ENCODE results near the gene VSIG10.

The VSIG10 gene

DNA sequence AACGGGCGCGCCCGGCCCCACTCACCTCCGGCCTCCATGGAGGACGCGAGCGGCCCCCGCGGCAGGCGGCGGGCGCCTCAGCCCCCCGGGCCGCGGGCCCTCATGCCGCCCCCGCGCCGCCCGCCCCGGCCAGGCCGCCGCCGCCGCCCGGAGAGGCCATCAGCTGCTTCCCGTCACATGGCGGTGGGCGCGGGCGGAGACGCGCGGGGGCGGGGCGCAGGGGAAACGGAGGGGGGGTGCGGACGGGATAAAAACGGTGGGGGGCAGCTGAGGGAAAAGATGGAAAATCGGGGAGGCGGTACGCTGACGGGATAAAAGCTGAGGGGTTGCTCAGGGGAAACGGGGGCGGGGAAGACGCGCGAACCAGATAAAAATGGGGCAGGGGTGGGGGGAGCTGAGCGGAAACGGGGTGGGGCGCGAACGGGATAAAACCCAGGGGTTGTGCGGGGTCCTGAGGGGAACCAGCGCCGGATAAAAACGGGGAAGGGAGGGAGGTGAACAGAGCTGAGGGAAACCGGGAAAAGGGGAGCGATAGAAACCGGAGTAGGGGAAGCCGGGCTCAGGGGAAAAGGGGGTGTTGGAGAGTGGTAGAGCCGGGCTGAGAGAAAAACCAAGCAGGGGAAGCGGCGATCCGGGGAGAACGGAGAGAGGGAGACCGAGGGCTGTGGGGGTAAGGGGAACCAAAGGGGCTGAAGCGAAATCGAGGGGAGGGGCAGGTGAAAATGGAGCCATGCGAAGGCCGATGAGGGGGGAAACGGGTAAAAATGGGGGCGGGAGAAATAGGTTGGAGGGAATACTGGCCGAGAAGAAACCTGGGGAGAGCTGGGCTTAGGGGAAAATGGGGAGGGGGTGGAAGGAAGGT lies 42.6 kb downstream of the VSIG10 start, which contains the start of gene WSB2:
Gene WSB2 (minus strand): TSS at position 169 of the 862 bp plus-strand sequence. CDS start 131 bp downstream, at position 38.
- peak; percentile 68 for DNase-seq

DNA sequence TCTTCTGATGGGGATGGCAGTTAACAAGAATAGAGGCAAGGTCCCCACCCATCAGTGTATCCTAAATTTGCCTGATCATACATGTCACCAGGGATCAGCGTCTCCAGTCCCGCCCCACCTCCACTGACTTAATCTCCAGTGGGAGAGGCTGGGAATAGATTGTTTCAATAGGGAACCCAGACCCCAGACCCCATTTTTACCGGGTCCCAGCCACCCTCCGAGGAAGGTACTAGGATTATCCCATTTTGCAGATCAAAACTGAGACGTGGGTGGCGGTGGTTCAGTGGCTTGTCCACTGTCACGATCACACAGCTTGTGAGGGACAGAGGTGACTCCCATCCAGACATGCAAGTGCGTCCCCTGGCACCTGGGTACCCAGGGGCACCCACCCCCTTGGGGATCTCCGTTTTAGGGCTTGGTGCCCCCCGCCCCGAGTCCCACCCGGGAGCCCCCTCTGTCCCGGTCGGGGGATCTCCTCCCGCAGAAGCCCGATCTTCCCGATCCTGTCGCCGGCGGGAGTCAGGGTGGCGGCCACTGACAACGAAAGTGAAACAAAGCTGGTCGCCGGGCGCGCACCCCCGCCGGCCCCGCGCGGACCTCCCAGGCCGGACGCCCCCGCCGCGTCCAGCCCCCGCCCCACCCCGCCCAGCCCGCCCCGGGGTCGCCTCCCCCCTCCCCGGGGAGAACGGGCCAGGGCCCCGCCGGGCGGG lies 43.4 kb downstream of the VSIG10 start:
- DNase-seq: peak; percentile 65

DNA sequence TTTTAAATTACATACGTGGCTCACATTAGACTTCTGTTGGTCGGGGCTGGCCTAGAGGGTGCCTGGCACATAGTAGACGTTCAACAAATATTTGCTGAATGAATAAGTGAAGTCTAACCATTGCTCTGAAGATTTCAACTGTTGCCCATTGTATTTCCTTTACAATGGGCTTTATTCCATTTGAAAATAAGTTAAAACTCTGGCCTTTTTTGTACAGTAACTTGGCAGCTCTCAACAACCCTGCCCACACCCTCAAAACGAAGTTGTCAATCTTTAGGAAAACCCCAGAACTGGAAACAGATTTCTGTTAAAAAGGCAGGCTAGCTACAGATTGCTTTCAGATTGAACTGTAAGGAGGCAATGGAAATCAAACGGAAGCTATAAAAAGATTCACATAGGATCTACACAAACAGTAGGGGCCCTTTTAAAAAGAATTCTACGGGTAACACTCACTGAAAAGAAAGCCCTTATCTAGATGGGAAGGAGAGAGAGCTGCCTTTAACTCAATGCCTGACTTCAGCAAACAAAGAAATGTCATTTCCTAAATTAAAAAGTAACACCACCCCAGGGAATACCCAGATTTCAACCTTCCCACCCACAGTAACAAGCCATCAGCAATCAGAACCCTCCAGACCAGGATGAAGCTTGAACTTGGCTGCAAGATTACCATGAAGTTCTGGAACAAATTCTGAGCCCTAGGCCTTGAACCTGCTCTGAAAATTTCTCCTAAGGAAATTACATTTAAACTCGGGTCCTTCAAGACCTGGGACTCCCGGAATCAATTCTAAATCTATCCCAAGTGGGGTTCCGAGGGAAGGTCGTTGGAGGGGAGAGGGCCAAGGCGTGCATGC lies 44.2 kb downstream of the VSIG10 start:
- DNase-seq: peak; percentile 53

DNA sequence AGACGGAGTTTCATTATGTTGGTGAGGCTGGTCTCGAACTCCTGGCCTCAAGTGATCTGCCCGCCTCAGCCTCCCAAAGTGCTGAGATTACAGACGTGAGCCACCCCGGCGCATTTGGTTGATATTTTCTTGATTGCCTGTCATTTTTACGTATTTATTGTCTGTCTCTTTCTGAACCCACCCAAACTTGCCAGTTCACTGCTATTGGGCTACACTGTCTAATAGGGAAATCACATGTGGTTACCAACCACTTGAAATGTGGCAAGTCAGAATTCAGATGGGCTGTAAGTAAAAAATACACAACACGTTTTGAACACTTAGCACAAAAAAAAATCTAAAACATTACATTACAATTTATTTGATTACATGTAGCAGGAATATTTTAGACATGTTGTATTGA lies 44.9 kb downstream of the VSIG10 start:
- DNase-seq: no peak

DNA sequence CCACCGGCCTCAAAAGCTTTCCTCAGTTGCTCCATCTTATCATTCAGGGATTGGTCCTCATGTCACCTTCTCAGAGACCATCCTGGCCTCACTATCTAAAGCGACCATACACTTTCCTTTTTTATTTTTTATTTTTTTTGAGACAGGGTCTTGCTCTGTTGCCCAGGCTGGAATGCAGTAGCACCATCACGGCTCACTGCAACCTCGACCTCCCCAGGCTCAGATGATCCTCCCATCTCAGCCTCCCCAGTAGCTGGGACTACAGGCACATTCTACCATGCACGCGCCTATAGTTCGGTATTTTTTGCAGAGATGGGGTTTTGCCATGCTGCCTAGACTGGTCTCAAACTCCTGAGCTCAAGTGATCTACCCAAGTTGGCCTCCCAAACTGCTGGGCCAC lies 45.6 kb downstream of the VSIG10 start:
- DNase-seq: no peak

DNA sequence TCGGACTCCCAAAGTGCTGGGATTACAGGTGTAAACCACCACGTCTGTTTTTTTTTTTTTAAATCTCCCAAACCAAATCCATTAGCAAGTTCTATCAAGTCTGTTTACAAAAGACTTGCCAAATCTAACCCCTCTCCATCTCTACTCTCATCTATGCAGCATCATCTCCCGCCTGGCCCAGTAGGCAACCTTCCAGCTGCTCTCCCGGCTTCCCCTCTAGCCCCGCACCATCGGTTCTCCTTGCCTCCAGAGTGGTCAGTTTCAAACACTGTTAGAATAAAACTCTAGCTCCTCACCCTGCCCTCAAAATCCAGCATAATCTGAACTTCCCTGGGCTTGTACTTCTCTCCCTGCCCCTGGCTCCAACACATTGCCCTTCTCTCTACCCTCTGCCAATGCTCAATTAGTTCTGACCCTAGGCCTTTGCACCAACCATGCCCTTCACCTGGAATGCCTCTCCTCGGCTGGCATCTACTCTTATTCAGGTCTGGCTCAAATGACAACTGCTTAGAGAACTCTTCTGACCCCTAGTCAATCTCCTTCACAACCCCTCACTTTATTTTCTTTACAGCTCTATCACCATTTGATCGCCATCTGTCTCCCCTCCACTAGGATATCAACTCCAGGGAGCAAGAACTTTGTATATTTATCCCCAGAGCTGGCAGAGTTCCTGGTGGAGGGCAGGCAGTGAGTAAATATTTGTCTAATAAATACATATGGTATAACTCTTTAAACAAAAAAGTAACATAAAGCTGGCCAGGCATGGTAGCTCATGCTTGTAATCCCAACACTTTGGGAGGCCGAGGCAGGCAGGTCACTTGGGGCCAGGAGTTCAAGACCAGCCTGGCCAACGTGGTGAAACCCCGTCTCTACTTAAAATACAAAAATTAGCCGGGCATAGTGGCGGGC lies 47.7 kb downstream of the VSIG10 start:
- DNase-seq: no peak

DNA sequence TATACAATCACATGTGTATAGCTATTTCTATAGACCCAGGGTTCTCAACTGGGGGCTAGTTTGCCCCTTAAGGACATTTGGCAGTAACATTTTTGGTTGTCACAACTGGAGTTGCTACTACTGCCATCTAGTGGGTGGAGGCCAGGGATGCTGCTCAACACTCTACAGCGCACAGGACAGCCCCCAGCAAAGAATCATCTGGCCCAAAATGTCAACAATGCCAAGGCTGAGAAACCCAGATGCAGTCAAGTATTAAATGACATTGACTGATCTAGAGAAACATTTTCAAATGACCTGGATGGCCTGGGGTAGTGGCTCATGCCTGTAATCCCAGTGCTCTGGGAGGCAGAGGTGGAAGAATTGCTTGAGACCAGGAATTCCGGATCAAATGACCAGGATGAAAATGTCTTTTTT lies 48.7 kb downstream of the VSIG10 start:
- no peak for DNase-seq

DNA sequence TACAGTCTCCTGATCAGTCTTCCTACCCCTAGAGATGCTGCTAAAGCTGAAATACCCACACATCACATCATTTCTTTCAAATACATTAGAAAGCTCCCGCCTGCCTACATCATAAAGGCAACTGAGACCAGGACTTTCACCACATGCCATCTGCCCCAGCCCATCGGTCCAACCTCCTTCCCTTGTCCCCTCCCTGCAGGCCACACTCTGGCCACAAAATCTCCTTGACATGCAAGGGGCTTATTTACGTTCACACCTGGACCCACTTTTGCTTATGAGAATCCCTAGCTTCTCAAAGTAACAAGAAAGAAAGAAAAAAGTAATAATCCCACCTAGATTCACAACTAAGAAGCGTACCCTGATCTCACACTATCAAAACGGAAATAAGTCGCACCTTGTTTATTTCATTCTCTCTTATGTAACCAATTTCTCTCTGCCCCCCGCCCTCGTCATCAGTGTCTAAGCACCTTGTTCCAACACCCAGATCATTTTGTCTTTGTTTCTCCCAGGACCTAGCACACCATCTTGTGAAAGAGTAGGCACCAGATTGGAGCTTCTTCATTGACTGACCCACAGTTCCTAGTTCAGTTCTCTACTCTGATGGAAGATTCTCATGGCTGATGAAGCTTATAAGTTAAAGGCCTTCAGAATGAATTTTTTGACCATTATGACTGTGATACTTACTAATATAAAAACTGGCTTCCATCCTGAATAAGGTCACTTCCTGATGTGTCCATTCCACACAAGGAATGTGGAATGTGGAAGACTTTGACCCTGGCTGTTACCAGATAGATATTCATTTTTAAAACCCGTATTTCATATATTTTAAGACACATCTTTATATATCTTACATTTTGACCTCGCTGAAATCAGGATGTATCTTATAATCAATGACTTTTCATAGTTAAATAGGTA lies 50.5 kb downstream of the VSIG10 start:
- no peak for DNase-seq

DNA sequence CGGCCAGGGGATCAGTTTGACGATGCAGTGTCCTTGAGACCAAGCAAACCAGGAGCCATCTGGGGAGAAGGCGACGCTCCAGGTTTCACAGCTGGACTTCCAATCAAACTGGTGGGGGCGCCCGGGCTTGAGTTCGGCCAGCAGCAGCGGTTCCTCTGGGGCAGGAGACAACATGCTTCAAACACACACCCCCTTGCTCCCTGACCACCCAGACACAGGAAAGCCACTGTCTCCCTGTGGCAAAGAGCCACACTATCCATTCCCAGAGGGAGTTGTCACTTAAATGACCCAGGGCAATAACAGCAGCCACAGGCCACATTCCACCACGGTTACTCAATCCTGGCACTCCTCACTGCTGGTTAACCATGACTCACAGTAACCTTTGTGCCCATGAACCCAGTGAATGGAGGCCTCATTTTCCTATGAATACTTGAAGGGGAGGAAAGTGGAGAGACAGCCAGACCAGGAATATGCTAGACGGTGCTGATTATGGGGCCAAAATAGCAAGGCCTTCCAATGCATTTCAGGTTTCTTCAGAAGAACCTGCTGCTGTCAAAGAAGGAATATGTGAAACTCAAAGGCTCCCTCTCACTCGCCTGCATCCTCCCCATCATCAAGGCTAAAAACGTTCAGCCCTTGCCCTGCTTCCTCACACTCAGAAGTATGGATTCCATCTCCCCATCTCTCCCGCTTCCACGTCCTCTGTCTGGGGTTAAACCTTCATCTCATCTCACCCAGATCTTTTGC lies 51.3 kb downstream of the VSIG10 start:
- no peak for DNase-seq

DNA sequence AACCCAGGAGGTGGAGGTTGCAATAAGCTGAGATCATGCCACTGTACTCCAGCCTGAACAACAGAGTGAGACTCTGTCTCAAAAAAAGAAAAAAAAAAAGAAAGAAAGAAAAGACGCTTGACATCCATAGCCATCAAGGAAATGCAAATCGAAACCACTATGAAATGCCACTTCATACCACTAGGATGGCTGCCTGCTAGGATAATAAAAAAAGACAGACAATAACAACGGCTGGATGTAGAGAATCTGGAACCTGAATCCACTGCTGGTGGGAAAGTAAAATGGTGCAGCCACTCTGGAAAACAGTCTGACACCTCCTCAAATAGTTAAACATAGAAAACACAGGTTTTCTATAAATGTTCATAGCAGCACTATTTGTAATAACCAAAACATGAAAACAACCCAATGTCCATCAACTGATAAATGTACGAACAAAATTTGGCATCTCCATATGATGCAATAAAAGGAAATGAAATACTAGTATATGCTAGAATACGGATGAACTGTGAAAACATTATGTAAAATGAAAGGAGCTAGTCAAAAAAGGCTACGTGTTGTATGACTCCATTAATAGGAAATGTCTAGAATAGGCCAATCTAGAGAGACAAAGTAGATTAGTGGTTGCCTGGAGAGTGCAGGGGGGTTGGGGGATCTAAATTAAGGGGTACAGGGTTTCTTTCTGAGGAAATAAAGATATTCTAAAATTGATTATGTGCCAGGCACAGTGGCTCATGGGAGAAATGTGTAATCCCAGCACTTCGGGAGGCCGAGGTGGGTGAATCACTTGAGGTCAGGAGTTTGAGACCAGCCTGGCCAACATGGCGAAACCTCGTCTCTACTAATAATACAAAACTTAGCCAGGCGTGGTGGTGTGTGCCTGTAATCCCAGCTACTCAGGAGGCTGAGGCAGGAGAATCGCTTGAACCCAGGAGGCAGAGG lies 52.6 kb downstream of the VSIG10 start:
- no peak for DNase-seq

DNA sequence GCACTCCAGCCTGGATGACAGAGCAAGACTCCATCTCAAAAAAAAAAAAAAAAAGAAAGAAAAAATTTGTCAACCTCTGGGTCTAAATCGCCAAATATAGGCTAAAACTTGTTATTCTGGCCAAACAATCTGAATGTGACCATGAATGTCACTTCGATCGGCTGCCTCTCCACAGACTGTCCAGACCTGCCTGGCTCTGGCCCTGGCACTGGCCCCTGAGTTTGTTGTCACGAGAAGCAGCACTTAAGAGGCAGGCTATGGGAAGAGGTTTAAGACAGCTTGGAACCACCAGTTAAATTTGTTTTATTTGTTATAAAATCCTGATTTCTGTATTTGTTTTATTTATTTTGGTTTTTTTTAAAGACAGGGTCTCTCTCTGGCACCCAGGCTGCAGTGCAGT lies 57.4 kb downstream of the VSIG10 start:
- DNase-seq: no peak

DNA sequence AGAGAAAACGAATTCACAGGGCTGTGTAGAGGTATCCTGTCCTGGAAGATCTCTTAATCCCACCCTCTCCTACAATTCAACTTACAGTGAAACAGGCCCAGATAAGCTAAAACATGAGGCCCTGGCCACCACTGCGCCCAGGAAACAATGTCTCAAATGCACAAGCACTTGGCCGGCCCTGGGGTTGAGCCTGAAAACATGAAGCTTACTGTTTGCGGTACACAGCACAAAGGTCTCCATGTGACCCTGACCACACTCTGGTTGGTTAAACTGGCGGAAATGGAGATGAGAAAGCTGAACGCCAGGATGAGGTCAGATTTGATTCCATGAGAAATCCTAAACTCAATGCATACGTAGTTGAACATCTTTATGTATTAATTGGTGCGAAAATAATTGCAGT lies 59.2 kb downstream of the VSIG10 start:
- DNase-seq: no peak

DNA sequence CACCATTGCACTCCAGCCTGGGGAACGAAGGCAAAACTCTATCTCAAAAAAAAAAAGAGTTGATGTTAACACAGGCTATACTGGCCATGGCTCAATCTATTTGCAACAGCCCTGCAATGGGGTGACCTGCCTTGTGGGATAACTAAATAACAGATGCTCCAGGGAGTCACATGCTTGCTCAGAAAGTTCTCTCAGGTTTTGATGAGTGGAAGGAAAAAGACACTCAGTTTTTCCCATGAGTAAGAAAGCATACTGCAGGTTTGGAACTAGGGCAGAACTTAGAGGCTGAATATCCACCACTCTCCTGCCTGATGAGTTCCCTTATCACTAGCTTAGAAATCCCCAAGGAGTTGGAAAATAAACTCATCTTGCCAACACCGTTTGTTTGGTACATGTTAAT lies 59.7 kb downstream of the VSIG10 start:
- DNase-seq: no peak

DNA sequence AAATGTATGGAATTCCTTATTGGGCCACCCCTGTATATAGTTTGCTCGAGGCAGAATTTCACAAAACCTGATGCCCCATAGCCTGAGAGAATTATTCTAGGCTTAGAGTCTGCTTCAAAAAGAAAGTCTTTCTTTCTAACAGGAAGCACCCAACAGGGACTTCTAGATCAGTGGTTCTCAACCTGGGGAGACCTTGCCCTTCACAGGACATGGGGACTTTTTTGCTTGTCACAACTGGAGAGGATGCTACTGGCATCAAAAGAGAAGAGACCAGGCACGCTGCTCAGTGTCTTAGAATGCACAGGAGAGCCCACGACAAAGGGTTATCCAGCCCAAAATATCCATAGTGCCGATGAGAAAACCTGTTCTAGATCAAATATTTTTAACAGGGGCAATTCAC lies 61.7 kb downstream of the VSIG10 start:
- DNase-seq: no peak

DNA sequence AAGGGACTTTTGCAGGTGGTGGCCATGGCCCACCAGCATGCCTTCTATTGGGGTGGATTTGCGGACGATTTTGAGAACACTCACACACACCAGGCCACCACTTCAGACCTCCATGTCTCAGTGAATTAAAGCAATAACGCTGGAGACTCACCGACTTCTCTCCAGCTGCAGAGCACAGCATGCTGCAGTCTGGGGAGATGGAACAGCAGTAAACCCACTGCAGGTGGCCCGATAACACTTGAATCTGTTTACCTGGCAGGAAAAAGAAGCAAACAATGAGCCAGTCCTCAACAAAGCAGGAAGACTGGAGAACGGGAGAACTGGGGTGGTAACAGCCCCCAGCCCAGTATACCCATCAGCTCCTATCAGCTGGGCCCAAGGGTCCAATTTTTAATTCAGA lies 65.7 kb downstream of the VSIG10 start:
- no peak for DNase-seq

DNA sequence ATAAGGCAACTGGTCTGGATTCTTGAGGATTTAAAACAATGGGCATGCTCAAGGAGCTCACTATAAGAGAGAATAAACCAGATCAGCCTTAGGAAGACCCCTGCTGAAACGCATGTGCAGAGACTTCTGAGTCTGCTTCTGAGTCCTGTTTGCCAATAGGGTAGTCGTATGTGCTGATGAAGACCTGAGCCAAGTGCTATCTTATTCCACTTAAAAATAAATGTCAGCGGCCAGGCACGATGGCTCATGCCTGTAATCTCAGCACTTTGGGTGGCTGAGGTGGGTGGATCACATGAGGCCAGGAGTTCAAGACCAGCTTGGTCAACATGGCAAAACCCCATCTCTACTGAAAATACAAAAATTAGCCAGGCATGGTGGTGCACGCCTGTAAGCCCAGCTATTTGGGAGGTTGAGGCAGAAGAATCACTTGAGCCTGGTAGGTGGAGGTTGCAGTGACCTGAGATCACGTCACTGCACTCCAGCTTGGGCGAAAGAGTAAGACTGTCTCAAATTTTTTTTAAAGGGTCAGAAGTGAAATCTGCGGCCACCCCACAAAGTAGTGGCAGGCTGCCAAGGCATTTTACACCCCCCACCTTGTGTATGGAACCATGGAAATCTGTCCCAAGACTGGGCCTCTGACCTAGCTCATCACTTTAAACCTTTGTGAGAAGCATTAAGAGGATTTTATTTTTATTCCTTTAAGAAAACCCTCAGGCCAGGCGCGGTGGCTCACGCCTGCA lies 67.0 kb downstream of the VSIG10 start:
- no peak for DNase-seq

DNA sequence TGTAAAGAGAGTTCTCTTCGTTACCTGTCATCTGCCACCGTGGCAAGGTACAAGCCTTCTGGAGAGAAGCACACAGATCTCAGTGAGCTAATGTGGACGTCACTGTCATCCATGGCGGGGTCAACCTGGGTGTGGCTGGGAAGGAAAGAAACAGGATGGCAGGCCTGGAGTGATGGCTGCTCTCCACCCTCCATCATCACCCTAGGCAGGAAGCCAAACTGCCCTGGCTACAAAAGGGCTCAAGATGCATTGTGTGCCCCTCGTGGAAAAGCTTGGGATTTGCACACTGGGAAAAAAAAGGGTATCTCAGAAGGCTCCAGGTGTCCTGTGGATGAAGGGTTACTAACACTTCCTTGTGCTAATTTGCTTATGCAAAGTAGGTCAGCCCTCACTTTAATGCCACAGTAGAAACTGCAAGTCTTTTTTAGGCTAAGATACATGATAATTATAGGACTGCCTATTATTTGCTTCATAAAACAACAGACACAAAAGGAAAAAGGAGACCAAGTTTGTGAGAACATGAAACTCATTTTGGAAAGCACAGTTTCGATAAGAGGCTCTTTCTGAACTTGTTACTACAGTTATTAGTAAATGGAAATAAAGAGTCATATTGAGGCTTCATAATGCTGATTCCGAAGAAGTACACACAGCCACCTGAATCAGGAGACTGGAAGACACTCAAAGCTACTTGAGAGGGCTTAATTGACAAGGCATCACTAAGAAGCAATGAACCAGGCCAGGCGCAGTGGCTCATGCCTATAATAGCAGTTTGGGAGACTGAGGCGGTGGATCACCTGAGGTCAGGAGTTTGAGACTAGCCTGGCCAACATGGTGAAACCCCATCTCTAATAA lies 68.4 kb downstream of the VSIG10 start:
- no peak for DNase-seq

All from right kidney (tissue), 1 donor.